GM21381 (cell line): ENCODE measurements around the gene GNAQ.

Experiments
- ATAC-seq: cut with Tn5 transposase; IDR thresholded peaks from one replicate; pipeline ENCODE4 v1.9.1; 2021; ENCODE audit warnings: mild to moderate bottlenecking, moderate library complexity; ENCODE audit not compliant: unreplicated experiment

The GNAQ gene

DNA sequence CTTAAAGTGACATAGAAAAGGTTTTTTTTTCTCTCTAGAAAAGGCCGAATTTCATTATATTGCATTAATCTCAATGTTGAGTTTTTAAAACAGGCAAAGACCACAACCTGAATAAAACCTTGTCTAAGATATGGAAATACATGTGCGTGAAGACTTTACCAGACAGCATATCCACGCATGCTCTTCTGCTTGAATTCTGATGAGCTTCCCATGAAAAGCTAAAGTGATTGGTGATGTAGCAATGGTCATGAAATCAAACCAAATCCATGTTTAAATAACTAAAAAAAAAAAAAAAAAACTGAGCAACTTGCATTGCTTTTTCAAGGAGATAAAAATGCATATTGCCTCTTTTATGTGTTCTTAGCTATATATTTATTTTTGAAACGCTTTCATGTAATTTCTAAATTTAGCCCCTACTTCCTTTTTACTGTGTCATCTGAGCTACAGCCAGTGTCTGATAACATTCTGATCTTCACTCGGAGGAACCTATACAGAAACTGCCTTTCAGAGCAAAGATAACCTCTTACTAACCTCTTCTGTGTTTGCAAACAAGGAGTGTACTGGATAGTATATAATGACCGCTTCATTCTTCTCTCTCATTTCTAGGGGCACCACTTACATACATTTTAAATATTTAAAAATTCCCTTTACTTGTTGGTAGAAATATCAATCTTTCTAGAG, 204.4 kb downstream of the GNAQ start:
- ATAC-seq = peak; percentile 47

DNA sequence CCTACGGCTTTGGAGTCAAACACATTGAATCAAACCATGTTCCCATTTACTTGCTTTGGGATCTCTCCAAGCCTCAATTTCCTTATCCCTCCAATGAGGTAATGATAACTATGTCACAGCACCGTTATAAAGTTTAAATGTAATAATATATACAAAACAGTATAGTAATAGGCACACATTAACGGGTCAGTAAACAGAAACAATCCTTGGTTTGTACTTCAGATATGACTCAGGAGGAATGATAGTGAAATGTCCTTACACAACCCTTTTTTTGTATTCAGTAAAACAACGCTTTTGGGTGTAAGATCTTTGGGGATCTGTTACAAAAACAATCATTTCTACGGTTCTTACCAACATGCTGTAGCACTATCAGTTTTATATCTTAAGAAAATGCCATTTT, 205.0 kb downstream of the GNAQ start:
- ATAC-seq = no peak

DNA sequence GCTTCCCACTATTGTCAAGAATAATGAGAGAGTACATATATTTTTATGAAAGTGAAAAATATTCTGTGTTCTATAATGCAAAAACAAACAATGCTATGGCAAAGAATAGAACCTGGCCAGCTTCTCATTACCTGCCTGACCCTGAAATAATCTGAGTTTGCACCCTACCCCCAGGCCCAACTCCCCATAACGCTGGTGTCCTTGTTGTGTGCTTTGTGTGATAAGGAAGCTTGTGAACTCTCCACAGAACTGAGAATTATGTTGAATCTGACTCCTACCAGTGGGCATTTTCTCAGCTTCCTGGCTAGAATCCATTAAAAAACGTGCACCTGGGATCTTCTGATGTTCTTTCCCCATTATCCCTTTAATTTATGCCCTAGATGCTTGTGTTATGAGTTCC, 205.5 kb downstream of the GNAQ start:
- ATAC-seq = no peak

DNA sequence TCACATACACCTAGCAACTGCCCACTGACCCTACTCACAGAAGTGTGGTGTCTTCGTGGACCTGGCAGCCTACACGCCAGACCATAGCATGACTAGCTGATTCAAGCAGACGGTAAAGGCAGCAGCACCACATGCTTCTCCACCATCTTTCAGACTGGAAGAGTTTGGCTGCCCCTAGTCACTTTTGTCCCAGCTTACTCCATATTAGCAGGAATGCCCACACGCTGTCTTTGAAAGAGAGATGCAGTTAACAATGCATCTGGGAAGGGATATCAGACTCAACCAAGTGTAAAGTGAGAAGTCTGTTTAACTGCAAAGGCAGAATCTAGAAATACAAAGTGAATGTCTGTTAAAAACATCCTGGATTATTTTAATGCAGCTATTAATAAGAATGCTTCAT, 206.2 kb downstream of the GNAQ start:
- ATAC-seq = no peak

DNA sequence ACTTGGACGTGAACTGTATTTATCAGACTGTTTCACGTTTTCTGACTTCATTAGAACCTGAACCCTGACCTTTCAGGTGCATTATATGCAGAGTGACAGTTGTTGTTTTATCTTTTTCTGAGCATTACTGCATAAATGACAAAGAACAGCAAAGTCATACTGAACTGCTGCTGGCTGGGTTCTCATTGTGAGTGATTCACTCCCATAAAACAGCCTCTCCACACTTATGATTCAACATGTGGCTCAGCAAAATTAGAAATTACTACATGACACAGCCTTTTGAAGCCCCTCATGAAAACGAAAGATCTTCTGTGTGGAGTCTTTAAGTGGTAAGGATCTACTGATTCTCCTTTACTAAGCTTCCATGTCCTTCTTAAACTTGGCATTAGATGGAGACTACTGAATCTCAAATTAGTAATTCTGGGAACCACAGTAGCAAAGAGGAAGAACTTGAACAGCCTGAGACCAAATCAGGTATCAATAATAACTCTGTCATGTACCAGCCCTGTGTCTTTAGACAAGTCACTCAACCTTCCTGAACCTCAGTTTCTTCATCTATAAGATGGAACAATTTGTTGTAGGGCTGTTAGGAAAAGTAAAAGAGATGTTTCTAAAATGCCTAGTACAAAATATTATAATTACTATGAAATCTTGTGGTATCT, 211.2 kb downstream of the GNAQ start:
- no peak for ATAC-seq

DNA sequence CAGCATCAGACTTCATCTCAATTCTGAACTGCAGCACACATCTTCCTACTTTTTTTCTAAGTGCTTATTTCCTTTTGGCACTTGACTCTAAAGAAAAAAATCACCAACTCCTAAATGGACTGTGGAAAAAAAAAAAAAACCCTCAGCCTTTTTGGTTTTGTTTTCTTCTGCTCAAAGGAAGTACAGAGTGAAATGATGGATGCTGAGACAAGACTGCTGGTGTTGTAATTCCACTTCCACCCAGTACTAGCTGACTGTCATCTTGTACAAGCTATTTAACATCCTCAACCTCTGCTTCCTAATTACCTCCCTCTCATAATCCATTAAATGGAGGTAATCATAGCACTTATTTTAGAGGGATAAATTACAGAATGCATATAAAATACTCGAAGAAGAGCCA, 212.0 kb downstream of the GNAQ start:
- no peak for ATAC-seq

DNA sequence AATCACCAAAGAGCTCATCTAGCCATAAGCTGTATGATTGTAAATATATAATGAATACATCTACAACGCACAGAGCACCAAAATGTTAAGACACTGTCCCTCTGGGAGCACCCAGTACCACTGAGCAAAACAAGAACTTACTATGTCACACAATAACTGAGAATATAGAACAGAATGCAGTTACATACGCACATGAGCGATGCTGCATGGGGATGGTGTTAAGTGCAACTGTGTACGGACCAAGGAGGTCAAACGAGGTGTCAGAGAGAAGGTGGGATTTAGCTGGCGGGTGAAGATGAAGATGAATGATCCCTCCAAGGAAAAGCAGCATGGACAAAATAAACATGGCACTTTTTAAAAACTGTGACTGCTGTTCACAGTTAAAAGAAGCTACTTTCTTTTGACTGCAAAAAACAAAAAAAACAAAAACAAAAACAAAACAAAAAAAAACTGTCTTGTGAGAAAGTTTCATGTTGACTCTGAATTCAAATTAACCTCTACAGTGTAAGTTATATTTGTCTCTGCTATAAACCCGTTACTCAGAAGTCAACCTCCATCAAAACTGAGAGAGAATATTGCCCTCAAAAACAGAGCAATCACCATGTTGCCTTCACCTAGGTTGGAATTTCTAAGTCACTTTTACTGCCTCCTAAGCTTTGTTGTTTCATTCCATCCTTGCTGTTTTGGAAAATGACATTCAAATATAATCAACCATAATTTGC, 213.9 kb downstream of the GNAQ start:
- no peak for ATAC-seq

DNA sequence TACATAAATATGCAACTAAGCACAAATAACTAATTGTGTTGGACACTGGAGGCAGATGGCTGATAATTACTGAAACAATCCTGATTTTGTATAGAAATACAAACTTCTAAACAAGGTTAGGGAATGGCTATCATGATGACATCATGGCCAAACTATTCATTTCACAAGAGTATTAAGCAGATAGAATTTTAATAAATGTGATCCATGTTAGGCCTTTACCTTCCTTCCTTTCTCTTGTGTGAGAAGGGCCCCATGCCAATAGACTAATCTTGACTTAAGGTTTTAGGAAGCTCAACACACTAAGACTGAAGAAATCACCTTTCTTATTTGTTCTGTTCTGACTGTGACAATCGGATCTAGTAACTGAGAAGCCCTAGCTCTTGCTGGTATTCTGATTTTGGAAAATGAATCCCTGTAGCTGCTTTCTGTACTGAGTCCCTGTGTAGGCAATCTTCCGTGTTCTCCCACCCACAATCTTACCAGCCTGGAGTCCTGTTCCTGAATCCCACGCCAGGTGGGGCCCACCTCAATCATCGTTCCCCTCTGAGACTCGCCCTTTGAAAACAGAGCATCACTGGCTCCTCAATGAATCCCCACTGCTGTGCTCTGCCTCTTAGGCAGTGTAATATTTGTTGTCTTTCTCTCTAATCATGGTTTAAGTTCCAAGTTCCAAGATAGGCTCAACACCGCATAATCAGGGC, 214.8 kb downstream of the GNAQ start:
- no peak for ATAC-seq

DNA sequence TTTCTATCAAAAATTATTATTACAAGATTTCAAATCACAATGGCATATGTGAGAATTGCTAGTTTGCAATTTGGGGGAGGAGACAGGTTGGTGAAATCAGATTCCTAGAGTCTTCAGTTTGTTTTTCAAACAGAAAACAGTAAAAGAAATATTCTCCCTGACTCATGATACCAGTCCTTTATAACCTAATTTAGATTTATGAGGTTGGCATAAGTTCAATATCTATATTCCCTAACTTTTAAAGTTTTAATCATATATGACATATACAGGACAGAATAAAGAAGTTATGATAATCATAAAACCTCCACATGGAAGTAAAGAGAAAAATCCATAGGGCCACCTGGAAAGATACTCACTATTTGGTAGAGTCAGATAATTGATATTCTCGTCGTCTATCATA, 216.4 kb downstream of the GNAQ start:
- no peak for ATAC-seq

DNA sequence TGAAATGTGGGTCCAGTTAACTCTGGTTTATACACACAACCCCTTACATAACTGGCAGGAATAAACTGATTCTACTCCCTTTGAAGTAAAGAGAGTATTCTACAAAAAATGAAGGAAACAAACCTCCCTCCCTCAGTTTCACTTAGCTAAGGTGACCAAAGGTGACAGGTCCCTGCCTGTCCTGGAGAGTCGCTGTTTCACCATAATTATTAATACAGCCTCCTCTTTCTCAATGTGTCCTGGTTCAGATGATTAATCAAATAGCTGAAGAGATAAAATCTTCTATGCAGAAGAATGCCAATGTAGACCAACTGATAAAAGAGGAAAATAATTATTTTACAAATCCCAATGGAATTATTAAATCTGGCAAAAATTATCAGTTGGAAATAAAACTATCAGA, 219.8 kb downstream of the GNAQ start:
- ATAC-seq = no peak

DNA sequence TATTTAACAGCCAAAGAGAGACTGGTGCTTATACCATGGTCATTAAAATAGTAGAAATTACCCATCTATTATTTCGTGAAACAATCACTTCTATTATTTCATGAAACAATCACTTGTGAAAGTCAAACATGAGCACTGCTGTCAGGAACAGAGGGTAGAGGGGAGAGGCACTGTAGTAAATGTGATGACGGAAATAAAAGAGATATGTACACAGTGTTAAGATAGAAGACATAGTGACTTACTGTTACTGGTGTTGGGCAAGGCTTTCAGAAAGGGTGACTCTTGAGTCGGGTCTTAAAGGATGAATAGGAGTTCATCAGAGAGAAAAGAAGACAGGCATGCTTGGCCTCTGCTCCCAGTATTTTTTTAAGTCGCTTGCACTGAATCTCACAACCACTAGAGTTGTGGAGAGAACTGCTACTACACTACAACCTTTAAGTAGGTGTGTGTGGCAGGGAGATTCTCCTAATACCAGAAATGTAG, 220.9 kb downstream of the GNAQ start:
- ATAC-seq = no peak

DNA sequence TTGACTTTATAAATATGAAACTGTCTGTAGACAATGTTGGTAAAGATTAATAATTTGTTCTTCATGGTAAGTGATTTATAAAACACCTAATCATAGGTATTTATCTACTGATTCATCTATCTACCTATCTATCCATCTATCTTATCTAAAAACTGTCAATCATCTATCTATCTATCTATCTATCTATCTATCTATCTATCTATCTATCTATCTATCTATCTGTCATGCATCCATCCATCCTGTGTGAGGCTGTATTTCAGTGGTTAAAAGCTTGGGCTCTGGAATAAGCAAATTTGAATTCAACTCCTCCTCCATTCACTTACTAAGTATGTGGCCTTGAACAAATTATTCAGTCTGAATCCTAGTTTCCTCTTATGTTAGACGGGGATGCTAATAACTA, 221.6 kb downstream of the GNAQ start:
- ATAC-seq = no peak

DNA sequence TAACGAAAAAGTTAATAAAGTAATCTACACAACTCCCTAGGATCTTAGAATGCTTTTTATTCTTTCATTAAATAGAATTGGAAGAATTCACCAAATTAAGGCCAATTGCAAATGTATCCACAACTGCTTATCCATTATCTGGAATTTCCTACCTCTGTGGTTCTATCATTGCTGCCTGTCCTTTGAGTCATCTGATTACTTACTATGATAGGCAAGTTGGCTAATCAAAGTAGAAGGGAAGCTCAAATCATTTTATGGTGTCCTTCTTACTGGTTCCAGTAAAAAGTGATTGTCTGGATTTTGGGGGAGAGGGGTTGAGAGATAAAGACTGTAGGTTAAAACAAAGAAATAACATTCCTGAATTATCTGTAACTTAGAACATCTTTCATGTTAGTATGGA, 222.1 kb downstream of the GNAQ start:
- no peak for ATAC-seq

DNA sequence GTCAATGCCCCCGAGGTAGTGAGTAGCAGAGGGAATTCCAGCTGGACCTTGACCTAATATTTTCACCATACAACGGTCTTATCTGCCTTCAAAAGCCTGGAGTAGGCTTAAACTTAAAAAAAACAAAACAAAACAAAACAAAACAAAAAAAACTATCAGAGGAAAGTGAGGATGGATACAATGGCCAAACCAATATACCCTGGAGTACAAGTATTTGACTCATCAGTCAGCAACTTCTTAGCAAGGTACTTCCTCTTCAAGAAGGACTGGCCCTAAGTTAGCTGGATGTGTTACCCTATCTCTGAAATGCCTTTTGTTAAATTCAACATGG, 222.9 kb downstream of the GNAQ start:
- ATAC-seq = no peak

DNA sequence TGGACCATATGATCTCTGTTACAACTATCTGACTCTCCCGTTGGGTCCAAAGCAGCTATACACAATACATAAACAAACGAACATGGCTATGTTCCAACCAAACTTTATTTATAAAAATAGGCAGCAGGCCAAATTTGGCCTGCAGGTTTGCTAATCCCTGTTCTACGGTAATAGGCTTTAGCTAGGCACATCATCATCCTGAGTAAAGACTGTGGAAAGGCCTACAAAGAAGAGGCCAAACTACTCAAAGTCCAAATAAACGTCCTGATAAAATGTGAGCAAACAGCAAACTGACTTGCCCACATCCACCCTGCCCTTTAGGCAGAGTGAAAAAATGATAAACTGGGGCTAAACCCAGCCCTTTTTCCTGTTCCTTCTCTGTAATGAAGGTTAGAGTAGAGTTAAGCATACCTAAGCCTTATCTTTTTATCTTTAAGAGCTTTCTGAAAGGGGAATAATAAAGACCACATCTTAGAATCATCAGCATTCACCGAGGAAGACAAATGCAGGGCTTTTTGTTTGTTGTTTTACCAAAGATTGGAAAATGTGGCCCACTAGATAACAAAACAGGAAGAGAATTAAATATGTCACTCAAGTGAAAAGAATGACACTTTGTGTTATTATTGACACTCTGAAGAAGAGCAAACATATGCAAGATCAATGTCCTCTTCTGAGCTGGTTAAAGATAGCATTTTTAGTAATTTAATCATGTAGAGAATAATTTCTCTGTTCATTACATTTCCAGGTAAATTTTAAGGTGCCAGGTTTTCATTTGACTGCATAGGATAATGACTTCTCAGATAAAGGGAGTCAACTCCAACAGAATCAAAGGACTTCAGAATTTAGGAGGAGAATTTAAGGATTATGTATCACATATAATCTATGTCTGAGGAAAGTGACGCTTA, 223.5 kb downstream of the GNAQ start:
- ATAC-seq = no peak

DNA sequence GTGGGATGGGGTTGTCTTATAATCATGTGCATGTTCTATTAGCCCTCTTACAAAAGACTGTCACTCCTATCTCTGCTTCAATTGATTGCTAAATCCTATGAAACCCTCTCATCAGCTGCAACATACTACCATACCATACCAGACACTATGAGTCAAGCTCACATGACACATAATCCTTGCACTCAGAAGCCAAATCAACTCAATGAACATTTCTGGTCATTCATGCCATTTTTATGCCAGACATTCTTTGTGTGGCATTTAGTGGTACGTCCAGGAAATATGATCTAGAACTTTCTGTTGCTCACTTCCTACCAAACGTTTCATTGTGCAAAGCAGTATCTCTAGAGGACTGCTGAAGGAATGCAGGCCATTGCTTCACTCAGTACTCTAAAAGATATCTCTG, 224.3 kb downstream of the GNAQ start:
- no peak for ATAC-seq

DNA sequence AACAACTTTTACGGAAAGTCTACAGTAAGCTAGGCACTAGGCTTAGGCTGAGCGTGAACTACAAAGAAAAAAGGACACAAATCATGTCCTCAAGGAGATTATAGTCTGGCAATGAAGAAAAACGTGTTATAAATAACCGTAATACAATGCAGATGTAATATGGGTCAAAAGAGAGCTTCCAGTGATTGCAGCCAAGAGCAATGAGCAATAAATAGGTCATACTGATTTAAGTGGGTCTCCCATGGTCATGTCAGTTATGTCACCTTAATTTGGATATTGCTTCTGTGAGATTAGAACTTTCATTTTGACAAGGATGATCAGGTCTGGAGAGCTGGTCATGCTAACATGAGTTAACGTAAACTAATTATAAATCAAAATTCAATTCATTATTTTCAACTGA, 224.9 kb downstream of the GNAQ start:
- no peak for ATAC-seq

DNA sequence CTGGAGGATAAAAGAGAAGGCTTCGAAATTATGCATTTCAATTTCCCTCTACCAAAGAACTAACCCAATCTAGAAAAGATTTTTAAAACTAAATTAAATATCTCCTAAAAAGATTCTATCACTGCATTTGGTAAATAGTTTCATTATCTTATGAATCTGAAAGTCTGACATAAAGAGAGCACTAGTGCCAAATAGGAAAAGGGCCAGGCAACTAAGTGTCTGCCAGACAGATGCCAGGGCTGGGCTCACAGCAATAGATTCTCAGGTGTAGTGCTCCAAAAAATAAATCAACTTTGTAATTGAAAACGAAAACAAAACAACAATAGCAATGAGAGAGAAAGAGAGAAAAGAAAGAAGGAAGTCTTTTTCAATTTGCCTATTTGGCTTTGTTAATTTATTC, 225.8 kb downstream of the GNAQ start:
- ATAC-seq = no peak

DNA sequence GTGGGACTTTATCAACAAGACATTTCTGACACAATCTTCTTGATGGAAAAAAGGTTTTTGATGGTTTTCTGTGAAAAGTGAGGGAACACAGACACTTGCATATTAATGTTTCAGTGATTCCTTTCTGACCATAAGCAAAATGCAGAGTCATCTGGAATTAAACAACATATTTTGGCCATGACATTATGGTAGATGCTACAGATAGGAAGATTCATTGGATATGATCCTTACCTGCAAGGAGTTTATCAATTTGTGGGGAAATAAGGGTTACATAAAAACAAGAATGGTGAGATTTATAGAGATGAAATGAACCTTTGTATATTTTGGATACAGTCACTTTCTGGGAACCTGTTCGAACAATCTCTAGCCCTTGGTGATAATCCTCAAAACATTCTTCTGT, 228.2 kb downstream of the GNAQ start:
- no peak for ATAC-seq

DNA sequence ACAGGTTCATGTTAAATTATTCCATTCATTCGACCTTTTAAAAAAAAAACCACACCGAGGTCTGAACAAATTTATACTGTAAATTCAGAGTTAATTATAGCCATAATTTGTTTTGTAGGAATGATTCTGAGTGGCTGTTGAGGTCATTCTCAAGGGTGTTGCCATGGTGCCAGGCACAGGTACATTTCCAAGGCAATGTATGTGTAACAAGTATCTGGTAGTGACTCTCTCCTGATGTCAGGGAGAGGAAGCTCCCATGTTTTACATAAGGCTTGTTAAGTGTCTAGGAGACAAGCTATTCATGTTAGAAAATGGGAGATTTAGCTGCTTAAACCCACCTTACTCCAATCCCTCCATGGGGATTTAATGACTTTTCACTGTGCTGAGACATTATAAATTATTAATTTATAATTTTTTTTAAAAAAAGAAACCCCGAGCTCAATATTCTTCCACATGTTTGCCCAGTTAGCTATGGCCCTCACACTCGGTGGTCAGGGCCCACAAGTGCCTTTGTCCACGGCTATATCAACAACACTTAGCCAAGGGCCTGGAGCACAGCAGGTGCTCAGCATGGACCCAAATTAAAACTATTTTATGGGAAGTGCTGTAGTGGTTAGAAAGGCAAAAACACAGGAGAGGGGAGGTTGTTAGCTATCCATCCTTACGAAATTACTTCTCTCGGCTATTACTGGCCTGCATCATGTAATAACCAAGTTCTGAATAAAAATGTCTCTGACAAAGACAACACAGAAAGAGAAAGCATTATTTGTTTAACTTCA, 228.9 kb downstream of the GNAQ start:
- no peak for ATAC-seq
